Panc1 (cell line): ENCODE measurements around the gene LMOD1. TPM values are rescaled to one million over a fixed set of nuclear protein-coding genes. Genes with fewer than 3 reads are reported as not detected.
A peak's percentile ranks its signal among the peaks of the same experiment; 100 is the strongest.

ENCODE experiments used
- ATAC-seq: fragments of 200-7000 bp; cut with Tn5 transposase; 2 replicates; pipeline ENCODE4 v1.9.1; 2020; ENCODE audit warnings: mild to moderate bottlenecking, moderate library complexity
- BruUV-seq: library from RNA; stranded (reverse); fragments of 400-500 nt; replicated peaks from 2 replicates; lab custom pipeline; 2021; lab: Mats Ljungman, UMichigan
- CTCF ChIA-PET: fragments of 300-600 bp; sonication (Branson Sonifier 250); formaldehyde crosslinking; loops from one replicate; lab custom pipeline; 2022; ENCODE audit warnings: antibody characterized with exemption; lab: Charles Lee
- POLR2A ChIA-PET: fragments of 300-600 bp; sonication (Branson Sonifier 250); formaldehyde crosslinking; loops from one replicate; lab custom pipeline; 2022; ENCODE audit warnings: antibody characterized with exemption; lab: Charles Lee
- DNase-seq: peaks from one replicate; pipeline ENCODE4 v3.0.0-alpha.2; 2010; ENCODE audit warnings: low read depth, low spot score
- H3K27ac ChIP-seq: 2 replicates; pipeline ENCODE4 v1.5.1; 2011; ENCODE audit warnings: mild to moderate bottlenecking, low read length, inconsistent platforms
- H3K27me3 ChIP-seq: fragments of 200-500 bp; sonication (Bioruptor generic); 2 replicates; pipeline ENCODE4 v1.6.0; 2014; ENCODE audit warnings: low read length, inconsistent platforms; ENCODE audit not compliant: control insufficient read depth, insufficient read depth
- H3K36me3 ChIP-seq: fragments of 200-500 bp; sonication (Bioruptor generic); 2 replicates; pipeline ENCODE4 v1.5.1; 2014; ENCODE audit warnings: inconsistent platforms, mild to moderate bottlenecking, low read length, moderate library complexity; ENCODE audit not compliant: control insufficient read depth, insufficient read depth
- H3K4me1 ChIP-seq: 2 replicates; pipeline ENCODE4 v1.5.1; 2011; ENCODE audit warnings: inconsistent platforms, mild to moderate bottlenecking, low read length, moderate library complexity; ENCODE audit not compliant: control insufficient read depth, insufficient read depth
- H3K4me3 ChIP-seq, 2 experiments: 2 replicates each; pipeline ENCODE4 v1.5.1; 2011 to 2012; ENCODE audit warnings: low read depth in 2 of 2, low read length in 2 of 2, mild to moderate bottlenecking in 2 of 2, inconsistent platforms in 1 of 2, moderate library complexity in 1 of 2
- H3K9me3 ChIP-seq: fragments of 200-500 bp; sonication (Bioruptor generic); 2 replicates; pipeline ENCODE4 v1.5.1; 2014; ENCODE audit warnings: low read depth, mild to moderate bottlenecking, inconsistent platforms, low read length, moderate library complexity; ENCODE audit not compliant: control insufficient read depth, insufficient read depth
- CTCF ChIP-seq: fragments of 450-650 bp; IDR thresholded peaks from 2 replicates; pipeline ENCODE4 v1.5.1; 2017; ENCODE audit warnings: mild to moderate bottlenecking
- POLR2AphosphoS5 ChIP-seq: IDR thresholded peaks from 2 replicates; pipeline ENCODE4 v1.6.1; 2012; ENCODE audit warnings: mild to moderate bottlenecking, low read depth, low read length, moderate library complexity
- REST ChIP-seq, 2 experiments: IDR thresholded peaks; 2 replicates each; pipeline ENCODE4 v1.6.1; 2011 to 2012; ENCODE audit warnings: low read depth in 2 of 2, control low read depth in 1 of 2, low read length in 1 of 2, mild to moderate bottlenecking in 1 of 2, moderate library complexity in 1 of 2; ENCODE audit not compliant: insufficient read depth in 1 of 2
- SIN3A ChIP-seq: IDR thresholded peaks from 2 replicates; pipeline ENCODE4 v1.6.1; 2012; ENCODE audit warnings: low read depth, mild to moderate bottlenecking, low read length, moderate library complexity, borderline replicate concordance; ENCODE audit not compliant: insufficient read depth
- TCF7L2 ChIP-seq: IDR thresholded peaks from 2 replicates; pipeline ENCODE4 v1.6.1; 2011; ENCODE audit warnings: mild to moderate bottlenecking, low read depth, low read length, inconsistent platforms
- in situ Hi-C: cut with HindIII; loops from 2 replicates; pipeline ENCODE4 v1.10.0; 2016; ENCODE audit warnings: low sequenced_read_pairs, low pct_unique_long_range_greater_than_20kb
- intact Hi-C: fragments of 100-400 bp; cut with micrococcal nuclease; formaldehyde crosslinking; loops from one replicate; pipeline ENCODE4 v1.10.0; 2022; ENCODE audit not compliant: unreplicated experiment
- total RNA-seq: library from RNA; stranded (reverse); gene quantifications from one replicate; pipeline ENCODE4 v1.2.1, GENCODE V29; 2021; ENCODE audit not compliant: unreplicated experiment

Gene LMOD1
- total RNA-seq, 1 experiment from 2014 or later, result 0.13 TPM

GRCh38 chr1:201918343-201918742 lies 28.0 kb downstream of the LMOD1 start:
- no peak overlapping the region for H3K4me3 ChIP-seq
- no peaks in the 10 kb centered on the region for H3K9me3 ChIP-seq
- ChIA-PET POLR2A (no interaction called here), CTCF (no interaction called here)
- no peak overlapping the region for H3K27ac ChIP-seq
- in situ Hi-C loops, result no loop called here
- DNase-seq (no peak), ATAC-seq (no peak)
- no TSS peak for BruUV-seq
- H3K36me3 ChIP-seq, result no peaks in the 10 kb centered on the region
- no peak for TF ChIP-seq CTCF
- TF ChIP-seq POLR2AphosphoS5, result no peak
- no peak for TF ChIP-seq SIN3A
- TF ChIP-seq TCF7L2, result no peak
- no peak for TF ChIP-seq REST (IDR thresholded peaks at IDR 0.05; ENCODE audit: insufficient read depth in 1 of 2, low read depth in 2 of 2, low read length in 1 of 2)
- intact Hi-C loops, result no loop called here
- H3K4me1 ChIP-seq, result no peaks in the 10 kb centered on the region
- H3K27me3 ChIP-seq, result no peaks in the 10 kb centered on the region

- Histone ChIP-seq H3K9me3 (no peaks in the 10 kb centered on the region), H3K4me1 (no peaks in the 10 kb centered on the region), H3K27me3 (no peaks in the 10 kb centered on the region), H3K27ac (no peak overlapping the region), H3K4me3 (no peak overlapping the region), H3K36me3 (no peaks in the 10 kb centered on the region)
- ATAC-seq, result peak; percentile 24; the same call in 1 of the 2 replicates
- TF ChIP-seq TCF7L2 (no peak), CTCF (no peak), SIN3A (no peak), REST (IDR thresholded peaks at IDR 0.05; ENCODE audit: insufficient read depth in 1 of 2, low read depth in 2 of 2, low read length in 1 of 2) (no peak), POLR2AphosphoS5 (no peak)
- in situ Hi-C loops (no loop called here), intact Hi-C loops (no loop called here)
- CTCF ChIA-PET, result interaction anchor here (0.5 kb wide), 1 partner anchor 166 kb away, joined by 9 read pairs; no protein-coding TSS in a partner anchor
- no peak for DNase-seq
- POLR2A ChIA-PET, result no interaction called here
- no TSS peak for BruUV-seq
Measured at GRCh38 chr1:201917362-201918033, 28.9 kb downstream of the LMOD1 start.
